Activated naive CD8-positive, alpha-beta T cell treated with anti-CD3 and anti-CD28 coated beads for 36 hours (primary cell): ENCODE results near the gene ARFGAP1. TPM values are rescaled to one million over a fixed set of nuclear protein-coding genes. Genes with fewer than 3 reads are reported as not detected.

ENCODE experiments used
- DNase-seq: peaks from one replicate; pipeline ENCODE4 v3.0.0; 2021
- H3K27ac Mint-ChIP-seq: one replicate; pipeline ENCODE4 v1.8.0; 2022; ENCODE audit warnings: mild to moderate bottlenecking, moderate library complexity, mixed read lengths
- H3K27me3 Mint-ChIP-seq: one replicate; pipeline ENCODE4 v1.8.0; 2022; ENCODE audit warnings: mild to moderate bottlenecking, mixed read lengths
- H3K36me3 Mint-ChIP-seq: one replicate; pipeline ENCODE4 v1.8.0; 2021; ENCODE audit warnings: mild to moderate bottlenecking, mixed read lengths
- H3K4me1 Mint-ChIP-seq: one replicate; pipeline ENCODE4 v1.8.0; 2021; ENCODE audit warnings: mixed read lengths
- H3K4me3 Mint-ChIP-seq: one replicate; pipeline ENCODE4 v1.8.0; 2022; ENCODE audit warnings: mild to moderate bottlenecking, moderate library complexity, mixed read lengths
- H3K9me3 Mint-ChIP-seq: one replicate; pipeline ENCODE4 v1.8.0; 2022; ENCODE audit warnings: mixed read lengths
- total RNA-seq, 2 experiments: library from RNA; stranded (reverse); gene quantifications; one replicate each; pipeline ENCODE4 v1.2.3, GENCODE V29; 2021

The ARFGAP1 gene
- total RNA-seq, 2 experiments from 2014 or later, result 62.5 to 66.6 TPM

GRCh38 chr20:63275825-63276224 lies 3.2 kb downstream of the ARFGAP1 start:
- H3K27me3 Mint-ChIP-seq, result no peaks in the 10 kb centered on the region
- H3K9me3 Mint-ChIP-seq, result no peaks in the 10 kb centered on the region
- peaks cover 17% of the 10 kb centered on the region for H3K4me1 Mint-ChIP-seq
- DNase-seq, result no peak
- H3K36me3 Mint-ChIP-seq, result no peaks in the 10 kb centered on the region
- no peak overlapping the region for H3K4me3 Mint-ChIP-seq
- no peak overlapping the region for H3K27ac Mint-ChIP-seq

DNA sequence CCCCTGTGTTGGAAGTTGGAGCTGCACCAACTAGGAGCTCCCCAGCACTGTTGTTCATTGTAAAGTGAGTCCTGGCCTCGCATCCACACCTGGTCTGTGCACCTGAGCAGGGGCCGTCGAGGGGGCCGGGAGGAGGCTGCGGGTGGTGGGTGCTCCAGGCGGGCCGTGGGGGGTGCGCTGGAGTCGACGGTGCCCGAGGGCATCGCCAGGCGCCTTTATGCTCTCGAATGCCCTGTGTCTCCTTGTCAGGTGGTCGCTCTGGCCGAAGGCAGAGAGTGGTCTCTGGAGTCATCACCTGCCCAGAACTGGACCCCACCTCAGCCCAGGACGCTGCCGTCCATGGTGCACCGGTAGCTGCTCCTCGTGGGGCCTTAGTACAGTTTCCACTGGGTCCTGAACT lies 4.3 kb downstream of the ARFGAP1 start:
- no peaks in the 10 kb centered on the region for H3K9me3 Mint-ChIP-seq
- no peaks in the 10 kb centered on the region for H3K36me3 Mint-ChIP-seq
- peaks cover 11% of the 10 kb centered on the region for H3K4me1 Mint-ChIP-seq
- no peak overlapping the region for H3K4me3 Mint-ChIP-seq
- H3K27me3 Mint-ChIP-seq, result no peaks in the 10 kb centered on the region
- no peak for DNase-seq
- no peak overlapping the region for H3K27ac Mint-ChIP-seq

GRCh38 chr20:63277466-63278272 lies 5.1 kb downstream of the ARFGAP1 start:
- Mint-ChIP-seq H3K27ac (no peak overlapping the region), H3K4me3 (no peak overlapping the region), H3K9me3 (no peaks in the 10 kb centered on the region), H3K27me3 (no peaks in the 10 kb centered on the region), H3K36me3 (no peaks in the 10 kb centered on the region), H3K4me1 (peaks cover 11% of the 10 kb centered on the region)
- DNase-seq, result no peak

- Mint-ChIP-seq H3K4me3 (no peak overlapping the region), H3K36me3 (no peaks in the 10 kb centered on the region), H3K27me3 (no peaks in the 10 kb centered on the region), H3K9me3 (no peaks in the 10 kb centered on the region), H3K4me1 (peaks cover 9% of the 10 kb centered on the region), H3K27ac (no peak overlapping the region)
- no peak for DNase-seq
Measured at GRCh38 chr20:63278661-63279060, 6.0 kb downstream of the ARFGAP1 start.

- H3K27me3 Mint-ChIP-seq, result no peaks in the 10 kb centered on the region
- H3K4me1 Mint-ChIP-seq, result no peaks in the 10 kb centered on the region
- H3K4me3 Mint-ChIP-seq, result no peak overlapping the region
- H3K9me3 Mint-ChIP-seq, result no peaks in the 10 kb centered on the region
- H3K27ac Mint-ChIP-seq, result no peak overlapping the region
- DNase-seq, result no peak
- no peaks in the 10 kb centered on the region for H3K36me3 Mint-ChIP-seq
Measured at GRCh38 chr20:63279931-63280330, 7.3 kb downstream of the ARFGAP1 start.

DNA sequence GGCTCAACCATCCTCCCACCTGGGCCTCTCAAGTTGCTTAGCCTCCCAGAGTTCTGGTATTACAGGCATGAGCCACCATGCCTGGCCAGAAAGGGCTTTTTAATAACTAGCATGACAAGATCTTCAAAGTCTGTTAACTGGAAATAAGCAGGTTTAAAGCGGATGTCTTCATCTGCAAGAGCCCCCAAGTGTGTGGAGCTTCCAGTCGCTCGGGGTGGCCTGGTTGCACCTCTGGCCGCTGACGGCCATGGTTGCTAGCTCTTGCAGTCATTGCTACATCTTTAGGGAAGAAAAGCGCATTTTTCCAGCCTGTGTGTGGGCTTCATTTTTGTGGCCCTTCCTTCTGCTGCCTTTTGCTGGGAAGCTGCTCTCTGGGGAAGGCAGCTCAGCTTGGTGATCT lies 7.8 kb downstream of the ARFGAP1 start:
- H3K9me3 Mint-ChIP-seq, result no peaks in the 10 kb centered on the region
- peak overlapping the region; percentile 56 for H3K27ac Mint-ChIP-seq
- no peaks in the 10 kb centered on the region for H3K36me3 Mint-ChIP-seq
- no peak for DNase-seq
- no peaks in the 10 kb centered on the region for H3K27me3 Mint-ChIP-seq
- no peaks in the 10 kb centered on the region for H3K4me1 Mint-ChIP-seq
- H3K4me3 Mint-ChIP-seq, result no peak overlapping the region

DNA sequence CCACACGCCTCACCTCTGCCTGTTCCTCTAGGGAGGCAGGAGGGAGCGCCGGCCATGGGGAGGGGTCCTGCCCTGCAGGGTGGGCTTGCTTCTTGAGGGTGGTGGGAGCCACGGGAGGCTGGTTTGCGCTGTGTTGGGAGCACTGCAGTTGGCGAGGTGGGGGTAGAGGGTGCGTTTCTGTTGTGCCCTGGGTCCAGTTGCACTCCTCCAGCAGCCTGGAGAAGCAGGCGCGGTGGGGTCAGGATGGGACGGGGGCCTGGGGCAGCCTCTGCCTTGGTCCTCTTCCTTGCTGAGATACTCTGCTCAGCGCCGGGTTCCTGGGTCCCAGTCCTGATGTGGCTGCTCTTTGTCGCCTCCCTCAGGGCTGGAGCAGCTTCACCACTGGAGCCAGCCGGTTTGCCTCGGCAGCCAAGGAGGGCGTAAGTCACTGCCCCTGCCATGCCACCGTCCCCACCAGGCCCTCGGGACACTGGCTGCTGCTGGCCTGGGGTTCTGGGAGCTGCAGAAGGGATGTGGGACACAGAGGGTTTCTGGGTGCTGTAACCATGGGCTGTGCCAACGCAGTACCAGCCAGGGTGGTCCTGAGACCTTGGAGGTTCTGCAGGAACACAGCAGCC lies 8.4 kb downstream of the ARFGAP1 start:
- H3K4me1 Mint-ChIP-seq, result no peaks in the 10 kb centered on the region
- no peak for DNase-seq
- no peak overlapping the region for H3K27ac Mint-ChIP-seq
- H3K4me3 Mint-ChIP-seq, result no peak overlapping the region
- no peaks in the 10 kb centered on the region for H3K36me3 Mint-ChIP-seq
- H3K27me3 Mint-ChIP-seq, result no peaks in the 10 kb centered on the region
- H3K9me3 Mint-ChIP-seq, result no peaks in the 10 kb centered on the region

- Mint-ChIP-seq H3K36me3 (no peaks in the 10 kb centered on the region), H3K4me1 (no peaks in the 10 kb centered on the region), H3K4me3 (no peak overlapping the region), H3K27me3 (no peaks in the 10 kb centered on the region), H3K27ac (no peak overlapping the region), H3K9me3 (no peaks in the 10 kb centered on the region)
- DNase-seq, result no peak
Measured at GRCh38 chr20:63281742-63282665, 9.4 kb downstream of the ARFGAP1 start.

DNA sequence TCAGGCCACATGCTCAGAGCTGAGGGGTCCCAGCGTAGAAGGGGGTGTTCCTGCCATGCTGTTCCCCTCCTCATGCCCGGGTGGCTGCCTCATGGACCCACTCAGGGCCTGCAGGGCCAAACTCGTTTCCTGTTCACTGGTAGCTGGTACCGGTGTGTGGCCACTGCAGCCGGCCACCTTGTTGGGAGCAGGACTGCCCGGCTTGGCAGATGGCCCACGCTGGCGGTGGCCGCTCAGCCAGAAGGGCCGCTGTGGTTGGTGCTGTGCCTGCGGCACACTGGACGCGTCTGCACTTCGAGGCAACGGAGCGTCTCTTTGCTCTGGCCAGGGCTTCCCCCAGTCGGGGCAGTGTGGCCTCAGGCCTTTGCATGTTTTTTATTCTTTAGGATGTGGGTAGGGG lies 10.3 kb downstream of the ARFGAP1 start:
- Mint-ChIP-seq H3K9me3 (no peaks in the 10 kb centered on the region), H3K27me3 (no peaks in the 10 kb centered on the region), H3K36me3 (no peaks in the 10 kb centered on the region), H3K4me3 (no peak overlapping the region), H3K27ac (no peak overlapping the region), H3K4me1 (no peaks in the 10 kb centered on the region)
- no peak for DNase-seq

GRCh38 chr20:63283397-63284082 lies 10.9 kb downstream of the ARFGAP1 start:
- Mint-ChIP-seq H3K36me3 (no peaks in the 10 kb centered on the region), H3K27me3 (no peaks in the 10 kb centered on the region), H3K9me3 (no peaks in the 10 kb centered on the region), H3K4me1 (no peaks in the 10 kb centered on the region), H3K27ac (peak overlapping the region; percentile 63), H3K4me3 (peak overlapping the region; percentile 66)
- no peak for DNase-seq

- Mint-ChIP-seq H3K27ac (peak overlapping the region; percentile 63), H3K4me1 (no peaks in the 10 kb centered on the region), H3K36me3 (no peaks in the 10 kb centered on the region), H3K9me3 (no peaks in the 10 kb centered on the region), H3K4me3 (peak overlapping the region; percentile 66), H3K27me3 (no peaks in the 10 kb centered on the region)
- DNase-seq, result no peak
Measured at GRCh38 chr20:63284083-63284440, 11.4 kb downstream of the ARFGAP1 start.

- Mint-ChIP-seq H3K9me3 (no peaks in the 10 kb centered on the region), H3K36me3 (no peaks in the 10 kb centered on the region), H3K4me3 (peak overlapping the region; percentile 79), H3K4me1 (no peaks in the 10 kb centered on the region), H3K27me3 (no peaks in the 10 kb centered on the region), H3K27ac (peak overlapping the region; percentile 72)
- DNase-seq, result no peak
Measured at GRCh38 chr20:63284544-63284949, 11.9 kb downstream of the ARFGAP1 start.

GRCh38 chr20:63284981-63285524 lies 12.4 kb downstream of the ARFGAP1 start:
- Mint-ChIP-seq H3K4me1 (no peaks in the 10 kb centered on the region), H3K27ac (no peak overlapping the region), H3K9me3 (no peaks in the 10 kb centered on the region), H3K27me3 (no peaks in the 10 kb centered on the region), H3K4me3 (peak overlapping the region; percentile 79), H3K36me3 (no peaks in the 10 kb centered on the region)
- no peak for DNase-seq
